Left lung (tissue), 10 donors: Measurements from ENCODE around the gene SEC14L3. TPM values are rescaled to one million over a fixed set of nuclear protein-coding genes. Genes with fewer than 3 reads are reported as not detected.

Source experiments
- ATAC-seq: fragments of 200-7000 bp; cut with Tn5 transposase; one replicate; pipeline ENCODE4 v1.9.1; 2020; ENCODE audit warnings: moderate library complexity
- DNase-seq, 4 donors: peaks; one replicate each; pipeline ENCODE4 v3.0.0-alpha.2; 2013 to 2020
- H3K27ac ChIP-seq, 2 donors: fragments of 200-600 bp; sonication (generic) in 1 of 2; one replicate each; pipeline versions ENCODE4 v1.5.0 to v1.8.0; 2020 to 2021
- H3K27me3 ChIP-seq, 2 donors: fragments of 200-600 bp; sonication (generic) in 1 of 2; one replicate each; pipeline versions ENCODE4 v1.5.0 to v1.8.0; 2020 to 2021
- H3K36me3 ChIP-seq, 2 donors: fragments of 200-600 bp; sonication (generic) in 1 of 2; one replicate each; pipeline versions ENCODE4 v1.5.0 to v1.8.0; 2020 to 2021
- H3K4me1 ChIP-seq, 2 donors: fragments of 200-600 bp; one replicate each; pipeline ENCODE4 v1.8.0; 2021
- H3K4me3 ChIP-seq, 2 donors: fragments of 200-600 bp; sonication (generic) in 1 of 2; one replicate each; pipeline versions ENCODE4 v1.5.0 to v1.8.0; 2020 to 2021; ENCODE audit warnings: mild to moderate bottlenecking in 1 of 2
- H3K9me3 ChIP-seq, 2 donors: fragments of 200-600 bp; sonication (generic) in 1 of 2; one replicate each; pipeline versions ENCODE4 v1.5.0 to v1.8.0; 2020 to 2021
- intact Hi-C, 2 donors: fragments of 100-400 bp; cut with DNase I; formaldehyde crosslinking; loops; one replicate each; pipeline versions ENCODE4 v1.11.2 to v1.14.2; 2022
- polyA plus RNA-seq, 6 donors: library from polyadenylated mRNA; unstranded; fragments of 120-200 nt; gene quantifications; one replicate each; pipeline ENCODE4 v1.2.1, GENCODE V29; 2013; ENCODE audit not compliant: insufficient read length in 6 of 6
- total RNA-seq, 2 donors: library from RNA; stranded (reverse); fragmentation: NEBNext Ultra II Directional; extraction: Animal tissue kit (Norgen Biotek cat#: 25700); gene quantifications; one replicate each; pipeline ENCODE4 v1.2.1, GENCODE V29; 2021
- TF ChIP-seq, protein P1 (sequence below), 2 donors: fragments of 200-600 bp; sonication (generic) in 1 of 2; IDR thresholded peaks; one replicate each; pipeline versions ENCODE4 v1.5.0 to v1.8.0; 2021; ENCODE audit warnings: antibody characterized with exemption in 2 of 2
- donor health status: DM: no; HTN: yes; CAD: no.
- donor health status: DM: no; HTN: no; CAD: no.

Gene SEC14L3
- total and polyA plus RNA-seq, 8 donors = 0.09 to 0.44 (median 0.24) TPM; not detected in 2

DNA sequence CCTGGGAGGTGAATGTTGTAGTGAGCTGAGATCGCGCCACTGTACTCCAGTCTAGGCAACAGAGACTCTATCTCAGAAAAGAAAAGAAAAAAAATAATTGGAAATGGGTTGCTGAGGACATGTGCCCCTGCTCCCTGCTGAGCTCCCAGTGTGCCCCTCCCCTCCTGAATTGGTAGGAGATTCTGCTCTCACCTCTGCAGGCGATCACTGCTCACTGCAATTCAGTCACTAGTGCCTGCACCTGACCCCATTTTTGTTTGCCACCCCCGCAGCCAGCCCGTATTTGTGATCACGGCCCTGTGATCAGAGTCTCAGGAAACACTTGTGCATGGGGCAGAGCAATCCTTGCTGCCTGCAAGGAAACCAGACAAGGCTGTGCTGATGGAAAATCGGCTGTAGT, 16.3 kb upstream of the SEC14L3 start:
- ATAC-seq (no peak), DNase-seq (no peak)
- no peaks in the 10 kb centered on the region for H3K4me1 ChIP-seq
- H3K27me3 ChIP-seq = peaks cover 0 to 14% of the 10 kb centered on the region in 2 donors
- TF ChIP-seq, protein P1, sequence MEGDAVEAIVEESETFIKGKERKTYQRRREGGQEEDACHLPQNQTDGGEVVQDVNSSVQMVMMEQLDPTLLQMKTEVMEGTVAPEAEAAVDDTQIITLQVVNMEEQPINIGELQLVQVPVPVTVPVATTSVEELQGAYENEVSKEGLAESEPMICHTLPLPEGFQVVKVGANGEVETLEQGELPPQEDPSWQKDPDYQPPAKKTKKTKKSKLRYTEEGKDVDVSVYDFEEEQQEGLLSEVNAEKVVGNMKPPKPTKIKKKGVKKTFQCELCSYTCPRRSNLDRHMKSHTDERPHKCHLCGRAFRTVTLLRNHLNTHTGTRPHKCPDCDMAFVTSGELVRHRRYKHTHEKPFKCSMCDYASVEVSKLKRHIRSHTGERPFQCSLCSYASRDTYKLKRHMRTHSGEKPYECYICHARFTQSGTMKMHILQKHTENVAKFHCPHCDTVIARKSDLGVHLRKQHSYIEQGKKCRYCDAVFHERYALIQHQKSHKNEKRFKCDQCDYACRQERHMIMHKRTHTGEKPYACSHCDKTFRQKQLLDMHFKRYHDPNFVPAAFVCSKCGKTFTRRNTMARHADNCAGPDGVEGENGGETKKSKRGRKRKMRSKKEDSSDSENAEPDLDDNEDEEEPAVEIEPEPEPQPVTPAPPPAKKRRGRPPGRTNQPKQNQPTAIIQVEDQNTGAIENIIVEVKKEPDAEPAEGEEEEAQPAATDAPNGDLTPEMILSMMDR (IDR thresholded peaks at IDR 0.05) = no peak
- no peaks in the 10 kb centered on the region for H3K36me3 ChIP-seq
- no peak overlapping the region for H3K4me3 ChIP-seq
- H3K27ac ChIP-seq = no peak overlapping the region
- no peaks in the 10 kb centered on the region for H3K9me3 ChIP-seq
- intact Hi-C loops = loop anchor here in 1 of 2 donors (10.0 kb wide), 1 partner anchor 223 kb away; the partner anchor contains the start of gene OSM

DNA sequence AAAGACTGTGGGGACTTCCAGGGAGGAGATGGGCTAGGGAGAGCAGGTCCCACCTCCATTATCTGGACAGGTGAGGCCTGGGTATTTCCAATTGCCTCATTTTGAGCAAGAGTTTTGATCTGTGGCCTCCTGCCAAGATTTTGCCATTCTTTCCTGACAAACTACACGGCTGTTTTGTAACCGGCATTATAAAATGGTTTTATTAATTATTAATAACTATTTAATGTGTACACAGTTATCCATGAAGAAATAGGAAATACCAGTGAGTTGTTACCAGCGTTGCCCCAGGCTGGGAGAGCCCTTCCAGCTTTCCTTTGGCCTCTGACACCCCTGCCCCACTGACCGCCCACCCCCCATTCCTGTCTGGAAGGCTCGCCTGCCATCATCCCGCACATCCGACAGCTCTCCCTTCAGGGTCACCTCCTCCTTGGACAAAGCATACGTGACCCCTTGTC, 14.9 kb upstream of the SEC14L3 start:
- intact Hi-C loops = loop anchor here in 1 of 2 donors (10.0 kb wide), 1 partner anchor 222 kb away; the partner anchor contains the start of gene OSM
- Histone ChIP-seq H3K4me3 (no peak overlapping the region), H3K27ac (no peak overlapping the region), H3K9me3 (no peaks in the 10 kb centered on the region), H3K36me3 (no peaks in the 10 kb centered on the region), H3K4me1 (no peaks in the 10 kb centered on the region), H3K27me3 (peaks cover 0 to 14% of the 10 kb centered on the region in 2 donors)
- DNase-seq (peak in 1 of 4 donors; percentile 30), ATAC-seq (no peak)
- TF ChIP-seq, protein P1 (IDR thresholded peaks at IDR 0.05) = no peak

DNA sequence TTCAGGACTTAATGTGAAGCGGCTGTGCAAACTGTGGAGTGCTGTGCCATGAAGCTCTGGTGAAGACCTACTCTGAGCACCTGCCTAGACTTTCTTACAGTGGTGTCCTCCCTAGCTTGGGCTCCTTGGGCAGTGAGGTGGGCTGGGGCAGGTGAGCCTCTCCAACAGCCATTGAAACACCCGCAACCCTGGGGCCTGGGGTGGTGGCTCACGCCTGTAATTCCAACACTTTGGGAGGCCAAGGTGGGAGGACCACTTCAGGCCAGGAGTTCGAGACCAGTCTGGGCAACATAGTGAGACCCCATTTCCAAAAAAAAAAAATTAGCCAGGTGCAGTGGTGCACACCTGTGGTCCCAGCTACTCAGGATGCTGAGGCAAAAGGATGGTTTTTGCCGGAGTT, 14.3 kb upstream of the SEC14L3 start:
- DNase-seq (no peak), ATAC-seq (no peak)
- Histone ChIP-seq H3K27me3 (peaks cover 0 to 10% of the 10 kb centered on the region in 2 donors), H3K4me1 (no peaks in the 10 kb centered on the region), H3K9me3 (no peaks in the 10 kb centered on the region), H3K27ac (no peak overlapping the region), H3K36me3 (no peaks in the 10 kb centered on the region), H3K4me3 (no peak overlapping the region)
- intact Hi-C loops = loop anchor here in 1 of 2 donors (10.0 kb wide), 1 partner anchor 221 kb away; the partner anchor contains the start of gene OSM
- TF ChIP-seq, protein P1 (IDR thresholded peaks at IDR 0.05) = no peak

DNA sequence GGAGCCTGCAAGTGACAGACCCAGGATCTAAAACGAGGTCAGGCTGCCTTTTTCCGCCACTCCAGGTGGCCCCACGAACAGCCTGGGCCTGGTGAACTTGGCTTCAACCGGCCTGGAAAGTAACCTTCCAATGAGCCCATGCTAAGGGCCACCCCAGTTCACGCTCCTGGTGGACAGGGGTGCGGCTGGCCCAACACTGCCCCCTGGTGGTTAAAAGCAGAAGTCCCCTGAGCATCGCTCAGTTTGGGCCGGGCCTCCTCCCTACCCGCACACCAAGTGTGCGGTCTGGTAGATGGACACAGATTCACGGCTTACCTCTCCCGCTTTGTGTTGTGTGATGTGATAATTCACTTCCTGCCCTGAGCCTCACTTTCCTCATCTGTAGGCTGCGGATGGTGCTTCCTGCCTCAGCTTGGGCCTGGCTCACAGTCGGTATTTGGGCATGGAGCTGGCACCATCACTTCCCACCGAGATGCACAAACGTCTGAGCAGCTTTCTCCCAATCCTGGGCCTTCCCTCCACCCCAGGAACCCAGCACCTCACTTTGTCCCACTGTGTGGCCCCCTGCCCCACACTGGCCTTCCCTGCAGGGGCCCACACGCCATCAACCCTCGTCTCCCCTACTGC, 13.7 kb upstream of the SEC14L3 start:
- H3K4me1 ChIP-seq = no peaks in the 10 kb centered on the region
- intact Hi-C loops = loop anchor here in 1 of 2 donors (10.0 kb wide), 1 partner anchor 221 kb away; the partner anchor contains the start of gene OSM
- H3K4me3 ChIP-seq = no peak overlapping the region
- no peaks in the 10 kb centered on the region for H3K36me3 ChIP-seq
- peaks cover 0 to 10% of the 10 kb centered on the region in 2 donors for H3K27me3 ChIP-seq
- TF ChIP-seq, protein P1 (IDR thresholded peaks at IDR 0.05) = peak; percentile 98 to 99
- H3K9me3 ChIP-seq = no peaks in the 10 kb centered on the region
- DNase-seq = peak; percentile 24 to 88 (median 64)
- H3K27ac ChIP-seq = no peak overlapping the region
- ATAC-seq = peak; percentile 97

DNA sequence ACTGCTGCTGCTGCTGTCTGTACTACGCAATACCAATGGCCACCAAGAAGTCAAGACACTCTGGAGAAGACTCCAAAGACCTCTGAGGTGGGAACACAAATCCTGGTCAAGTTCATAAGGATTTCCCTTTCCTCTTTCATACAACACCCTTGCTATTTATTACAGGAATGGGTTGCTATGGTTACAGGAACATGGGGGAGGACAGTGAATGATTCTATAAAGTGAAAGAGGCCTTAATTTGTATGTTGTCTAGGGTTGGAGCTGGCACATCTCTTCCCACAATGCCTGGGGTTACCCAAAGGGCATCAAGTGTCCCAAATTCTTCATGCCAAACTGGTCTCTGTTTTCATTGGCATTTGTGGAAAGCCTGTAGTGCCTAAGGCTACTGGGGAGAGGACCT, 11.4 kb upstream of the SEC14L3 start:
- Histone ChIP-seq H3K36me3 (no peaks in the 10 kb centered on the region), H3K4me1 (no peaks in the 10 kb centered on the region), H3K4me3 (no peak overlapping the region), H3K27me3 (no peaks in the 10 kb centered on the region), H3K9me3 (no peaks in the 10 kb centered on the region), H3K27ac (no peak overlapping the region)
- TF ChIP-seq, protein P1 (IDR thresholded peaks at IDR 0.05) = no peak
- ATAC-seq = no peak
- DNase-seq = no peak
- intact Hi-C loops = loop anchor here in 1 of 2 donors (10.0 kb wide), 1 partner anchor 218 kb away; the partner anchor contains the start of gene OSM
